T-cell (primary cell): ENCODE results near the gene ZNF212. TPM values are rescaled to one million over a fixed set of nuclear protein-coding genes. Genes with fewer than 3 reads are reported as not detected.

ENCODE experiments used
- ATAC-seq, 4 experiments: fragments of 200-7000 bp in 3 of 4; fragments of 150-1000 bp in 1 of 4; cut with Tn5 transposase; replicated peaks in 1 of 4; 1 replicate in 3 of 4; 2 replicates in 1 of 4; pipeline ENCODE4 v1.10.0; 2021; ENCODE audit warnings: moderate library complexity in 3 of 4, mild to moderate bottlenecking in 2 of 4, moderate number of reproducible peaks in 1 of 4
- CTCF ChIA-PET, 2 donors: fragments of 300-600 bp; sonication (Branson Sonifier 250); formaldehyde crosslinking; loops; one replicate each; lab custom pipeline; 2022; ENCODE audit warnings: antibody characterized with exemption in 2 of 2; lab: Charles Lee
- POLR2A ChIA-PET, 2 donors: fragments of 300-600 bp; sonication (Branson Sonifier 250); formaldehyde crosslinking; loops; one replicate each; lab custom pipeline; 2022; ENCODE audit warnings: antibody characterized with exemption in 2 of 2; lab: Charles Lee
- DNase-seq, 35 experiments: peaks; one replicate each; pipeline versions ENCODE4 v3.0.0 to v3.0.0-alpha.2; 2013 to 2023
- H3K27ac ChIP-seq: one replicate; pipeline ENCODE4 v1.5.1; 2013; ENCODE audit warnings: low read length
- H3K27me3 ChIP-seq, 2 experiments: replicated peaks in 1 of 2; 1 replicate in 1 of 2; 2 replicates in 1 of 2; pipeline versions ENCODE4 v1.6.1 to v1.7.0; 2013; ENCODE audit warnings: low read length in 1 of 2, mixed read lengths in 1 of 2; ENCODE audit not compliant: control insufficient read depth in 2 of 2, insufficient read depth in 2 of 2; ENCODE audit errors: extremely low read depth in 1 of 2
- H3K36me3 ChIP-seq, 2 donors: 1 replicate in 1 of 2; 2 replicates in 1 of 2; pipeline versions ENCODE4 v1.6.1 to v1.7.0; 2013; ENCODE audit warnings: low read length in 1 of 2; ENCODE audit not compliant: control insufficient read depth in 2 of 2, insufficient read depth in 1 of 2; ENCODE audit errors: extremely low read depth in 1 of 2
- H3K4me1 ChIP-seq, 2 experiments: 1 replicate in 1 of 2; 2 replicates in 1 of 2; pipeline versions ENCODE4 v1.6.1 to v1.7.0; 2013; ENCODE audit warnings: low read length in 2 of 2, mixed read lengths in 1 of 2; ENCODE audit not compliant: insufficient read depth in 2 of 2, control insufficient read depth in 1 of 2; ENCODE audit errors: extremely low read depth in 1 of 2
- H3K4me3 ChIP-seq, 2 donors: 1 replicate in 1 of 2; 2 replicates in 1 of 2; pipeline versions ENCODE4 v1.5.1 to v1.7.0; 2013; ENCODE audit warnings: mild to moderate bottlenecking in 2 of 2, low read length in 1 of 2, moderate library complexity in 1 of 2; ENCODE audit not compliant: control insufficient read depth in 1 of 2; ENCODE audit errors: extremely low read depth in 1 of 2
- H3K9me3 ChIP-seq: 2 replicates; pipeline ENCODE4 v1.7.0; 2013
- H3K27ac Mint-ChIP-seq, 2 donors: one replicate each; pipeline ENCODE4 v1.8.0; 2020 to 2021; ENCODE audit warnings: mild to moderate bottlenecking in 2 of 2, mixed read lengths in 2 of 2
- H3K27me3 Mint-ChIP-seq, 2 donors: one replicate each; pipeline ENCODE4 v1.8.0; 2021 to 2022; ENCODE audit warnings: mixed read lengths in 2 of 2
- H3K36me3 Mint-ChIP-seq: one replicate; pipeline ENCODE4 v1.8.0; 2021; ENCODE audit warnings: mixed read lengths
- H3K4me1 Mint-ChIP-seq, 3 donors: one replicate each; pipeline ENCODE4 v1.8.0; 2020 to 2022; ENCODE audit warnings: mixed read lengths in 3 of 3, mild to moderate bottlenecking in 1 of 3
- H3K4me3 Mint-ChIP-seq, 3 donors: one replicate each; pipeline ENCODE4 v1.8.0; 2020 to 2022; ENCODE audit warnings: mild to moderate bottlenecking in 3 of 3, mixed read lengths in 3 of 3, moderate library complexity in 3 of 3
- H3K9me3 Mint-ChIP-seq, 3 donors: one replicate each; pipeline ENCODE4 v1.8.0; 2020 to 2022; ENCODE audit warnings: mixed read lengths in 3 of 3
- WGBS: methylation state at CpG from one replicate; pipeline ENCODE4 v1.1.5; 2013; ENCODE audit warnings: missing lambda C conversion rate; ENCODE audit not compliant: insufficient coverage; 5-methylcytosine and 5-hydroxymethylcytosine counted together
- total RNA-seq, 35 experiments: library from RNA in 6 of 35; stranded (reverse) in 6 of 35; fragments of 120-200 nt in 1 of 35; gene quantifications; one replicate each; pipeline versions ENCODE4 v1.2.1 to v1.2.4 and lab custom pipeline; 2013 to 2026

Gene ZNF212
- total RNA-seq, 5 donors from 2014 or later (not counting 1 experiment from before 2014, with no cell fraction given): 14.1 to 21.7 (median 19.6) TPM

- peaks cover 5 to 24% of the 10 kb centered on the region in 2 donors for H3K36me3 ChIP-seq
- H3K27me3 Mint-ChIP-seq: no peaks in the 10 kb centered on the region
- ATAC-seq (no peak), DNase-seq (peak in 1 of 35 experiments; percentile 4)
- H3K27me3 ChIP-seq: no peaks in the 10 kb centered on the region
- no peak overlapping the region for H3K27ac Mint-ChIP-seq
- CTCF ChIA-PET: interaction anchor here in 1 of 2 donors (0.5 kb wide), 1 partner anchor 29 kb away, joined by 3 read pairs; no protein-coding TSS in a partner anchor
- H3K4me3 ChIP-seq: no peak overlapping the region
- H3K9me3 Mint-ChIP-seq: no peaks in the 10 kb centered on the region
- no peaks in the 10 kb centered on the region for H3K9me3 ChIP-seq
- POLR2A ChIA-PET: no interaction called here
- H3K27ac ChIP-seq: no peak overlapping the region
- peaks cover 8 to 14% of the 10 kb centered on the region in 2 experiments for H3K4me1 ChIP-seq
- H3K4me1 Mint-ChIP-seq: peaks cover 15 to 27% (median 24%) of the 10 kb centered on the region in 3 donors
- 57% methylated on average over 11 of the region's 13 CpGs for WGBS
- H3K4me3 Mint-ChIP-seq: no peak overlapping the region
- H3K36me3 Mint-ChIP-seq: peaks cover 24% of the 10 kb centered on the region
These were observed 51.8 kb downstream of the ZNF212 start for GRCh38 chr7:149291036-149291780.

GRCh38 chr7:149291781-149292461, 52.5 kb downstream of the ZNF212 start:
- Histone ChIP-seq H3K4me1 (peaks cover 1 to 7% of the 10 kb centered on the region in 2 experiments), H3K36me3 (peaks cover 5 to 24% of the 10 kb centered on the region in 2 donors), H3K27me3 (no peaks in the 10 kb centered on the region), H3K27ac (no peak overlapping the region), H3K4me3 (no peak overlapping the region), H3K9me3 (no peaks in the 10 kb centered on the region)
- Mint-ChIP-seq H3K4me3 (no peak overlapping the region), H3K9me3 (no peaks in the 10 kb centered on the region), H3K36me3 (peaks cover 24% of the 10 kb centered on the region), H3K27ac (no peak overlapping the region), H3K27me3 (no peaks in the 10 kb centered on the region), H3K4me1 (peaks cover 9 to 22% (median 18%) of the 10 kb centered on the region in 3 donors)
- WGBS: 92% methylated on average over 12 of the region's 16 CpGs
- DNase-seq (no peak), ATAC-seq (no peak)
- ChIA-PET POLR2A (no interaction called here), CTCF (no interaction called here)

- Histone ChIP-seq H3K36me3 (peaks cover 5 to 24% of the 10 kb centered on the region in 2 donors), H3K4me1 (peaks cover 0 to 2% of the 10 kb centered on the region in 2 experiments), H3K27me3 (no peaks in the 10 kb centered on the region), H3K4me3 (no peak overlapping the region), H3K9me3 (no peaks in the 10 kb centered on the region), H3K27ac (no peak overlapping the region)
- peaks cover 6 to 19% (median 16%) of the 10 kb centered on the region in 3 donors for H3K4me1 Mint-ChIP-seq
- no peaks in the 10 kb centered on the region for H3K27me3 Mint-ChIP-seq
- WGBS: 100% methylated on average over 2 of the region's 9 CpGs
- no peak overlapping the region for H3K4me3 Mint-ChIP-seq
- POLR2A ChIA-PET: no interaction called here
- DNase-seq (no peak), ATAC-seq (no peak)
- CTCF ChIA-PET: no interaction called here
- H3K36me3 Mint-ChIP-seq: peaks cover 22% of the 10 kb centered on the region
- H3K27ac Mint-ChIP-seq: no peak overlapping the region
- H3K9me3 Mint-ChIP-seq: no peaks in the 10 kb centered on the region
These were observed 53.0 kb downstream of the ZNF212 start for GRCh38 chr7:149292462-149292823.

GRCh38 chr7:149293338-149293737, 53.9 kb downstream of the ZNF212 start:
- ChIA-PET CTCF (no interaction called here), POLR2A (no interaction called here)
- DNase-seq (no peak), ATAC-seq (no peak)
- 89% methylated on average over 8 of the region's 9 CpGs for WGBS
- peaks cover 16% of the 10 kb centered on the region for H3K36me3 Mint-ChIP-seq
- no peak overlapping the region for H3K27ac Mint-ChIP-seq
- H3K27me3 ChIP-seq: no peaks in the 10 kb centered on the region
- H3K36me3 ChIP-seq: peaks cover 5 to 19% of the 10 kb centered on the region in 2 donors
- no peaks in the 10 kb centered on the region for H3K4me1 ChIP-seq
- peaks cover 5 to 11% (median 8%) of the 10 kb centered on the region in 3 donors for H3K4me1 Mint-ChIP-seq
- no peaks in the 10 kb centered on the region for H3K9me3 ChIP-seq
- H3K4me3 ChIP-seq: no peak overlapping the region
- no peaks in the 10 kb centered on the region for H3K27me3 Mint-ChIP-seq
- H3K4me3 Mint-ChIP-seq: no peak overlapping the region
- H3K27ac ChIP-seq: no peak overlapping the region
- no peaks in the 10 kb centered on the region for H3K9me3 Mint-ChIP-seq

GRCh38 chr7:149293946-149294633, 54.6 kb downstream of the ZNF212 start:
- no peaks in the 10 kb centered on the region for H3K27me3 Mint-ChIP-seq
- no peak overlapping the region for H3K4me3 ChIP-seq
- DNase-seq (no peak), ATAC-seq (no peak)
- 91% methylated on average over 12 of the region's 15 CpGs for WGBS
- H3K9me3 ChIP-seq: no peaks in the 10 kb centered on the region
- no peak overlapping the region for H3K27ac ChIP-seq
- no peak overlapping the region for H3K4me3 Mint-ChIP-seq
- peaks cover 5 to 11% (median 8%) of the 10 kb centered on the region in 3 donors for H3K4me1 Mint-ChIP-seq
- H3K4me1 ChIP-seq: no peaks in the 10 kb centered on the region
- H3K9me3 Mint-ChIP-seq: no peaks in the 10 kb centered on the region
- no peaks in the 10 kb centered on the region for H3K27me3 ChIP-seq
- H3K36me3 Mint-ChIP-seq: peaks cover 16% of the 10 kb centered on the region
- ChIA-PET CTCF (no interaction called here), POLR2A (no interaction called here)
- H3K36me3 ChIP-seq: peaks cover 5 to 19% of the 10 kb centered on the region in 2 donors
- H3K27ac Mint-ChIP-seq: no peak overlapping the region

GRCh38 chr7:149294634-149295480, 55.4 kb downstream of the ZNF212 start:
- ATAC-seq (no peak), DNase-seq (no peak)
- Mint-ChIP-seq H3K9me3 (no peaks in the 10 kb centered on the region), H3K36me3 (peaks cover 16% of the 10 kb centered on the region), H3K27ac (no peak overlapping the region), H3K27me3 (no peaks in the 10 kb centered on the region), H3K4me1 (peaks cover 5 to 11% (median 8%) of the 10 kb centered on the region in 3 donors), H3K4me3 (no peak overlapping the region)
- no peak overlapping the region for H3K27ac ChIP-seq
- H3K9me3 ChIP-seq: no peaks in the 10 kb centered on the region
- no peaks in the 10 kb centered on the region for H3K4me1 ChIP-seq
- no peaks in the 10 kb centered on the region for H3K27me3 ChIP-seq
- peaks cover 5 to 14% of the 10 kb centered on the region in 2 donors for H3K36me3 ChIP-seq
- ChIA-PET POLR2A (no interaction called here), CTCF (no interaction called here)
- WGBS: 98% methylated on average over 49 of the region's 55 CpGs
- H3K4me3 ChIP-seq: no peak overlapping the region
